HG03280 (cell line): ENCODE data around the gene UBR4.

ENCODE experiments used
- ATAC-seq: cut with Tn5 transposase; IDR thresholded peaks from one replicate; pipeline ENCODE4 v1.9.1; 2021; ENCODE audit warnings: mild to moderate bottlenecking, moderate library complexity; ENCODE audit not compliant: unreplicated experiment

UBR4 gene

DNA sequence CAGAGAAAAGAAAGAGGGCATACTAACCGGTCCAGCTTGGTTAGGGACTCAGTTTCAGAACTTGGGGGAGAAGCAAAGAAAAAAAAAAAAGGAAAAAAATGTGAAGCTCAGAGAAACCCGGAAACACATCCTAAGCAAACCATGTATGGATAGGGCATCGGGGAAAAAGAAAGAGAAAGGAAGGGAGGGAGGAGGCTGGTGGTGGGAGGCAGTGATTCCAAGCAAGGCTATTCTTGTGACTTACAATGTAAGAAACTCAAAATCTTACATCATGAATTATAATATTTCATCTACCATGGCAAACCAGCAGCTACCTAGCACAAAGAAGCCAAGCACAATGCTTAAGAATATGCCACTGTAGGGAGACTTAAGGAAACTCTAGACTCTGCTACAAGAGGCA is 60.3 kb downstream of the UBR4 start:
- ATAC-seq: no peak

DNA sequence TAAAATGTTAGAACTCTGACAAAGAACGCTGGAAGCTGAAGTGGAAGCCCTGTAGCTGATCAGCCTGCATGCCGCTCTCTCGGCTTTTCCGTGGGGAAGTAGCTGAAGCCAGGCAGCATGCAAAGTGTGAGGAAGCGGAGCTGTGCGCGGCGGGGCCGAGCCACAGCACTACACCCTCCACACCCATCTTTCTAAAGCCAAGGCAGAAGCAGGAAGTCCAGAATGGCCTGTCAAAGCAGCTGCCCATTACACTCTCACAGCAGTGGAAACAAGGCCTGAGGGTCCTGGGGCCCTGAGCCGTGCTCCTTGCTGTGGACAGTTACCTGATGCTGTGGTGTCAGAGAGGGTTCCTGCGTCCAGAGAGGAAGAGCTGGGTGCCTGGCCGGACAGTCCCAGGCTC is 69.6 kb downstream of the UBR4 start:
- ATAC-seq: no peak

DNA sequence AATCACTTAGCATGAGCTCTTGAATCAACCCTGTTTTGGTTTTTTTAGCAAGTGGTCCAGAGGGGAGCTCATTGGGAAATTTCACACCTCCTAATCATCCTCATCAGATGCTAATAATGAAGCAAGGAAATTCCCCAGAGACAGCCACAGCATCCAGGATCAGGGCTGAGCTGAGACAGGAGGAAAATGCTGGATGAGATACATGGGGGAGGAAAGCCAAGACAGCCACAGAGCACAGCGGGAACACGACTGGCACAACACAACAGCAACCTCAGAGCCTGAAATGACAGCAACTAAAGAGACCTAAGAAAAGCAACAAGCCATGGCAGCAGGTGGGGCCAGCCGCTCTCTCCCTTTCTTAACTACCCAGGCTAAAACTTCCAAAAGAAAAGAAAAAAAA is 70.4 kb downstream of the UBR4 start:
- ATAC-seq: no peak

DNA sequence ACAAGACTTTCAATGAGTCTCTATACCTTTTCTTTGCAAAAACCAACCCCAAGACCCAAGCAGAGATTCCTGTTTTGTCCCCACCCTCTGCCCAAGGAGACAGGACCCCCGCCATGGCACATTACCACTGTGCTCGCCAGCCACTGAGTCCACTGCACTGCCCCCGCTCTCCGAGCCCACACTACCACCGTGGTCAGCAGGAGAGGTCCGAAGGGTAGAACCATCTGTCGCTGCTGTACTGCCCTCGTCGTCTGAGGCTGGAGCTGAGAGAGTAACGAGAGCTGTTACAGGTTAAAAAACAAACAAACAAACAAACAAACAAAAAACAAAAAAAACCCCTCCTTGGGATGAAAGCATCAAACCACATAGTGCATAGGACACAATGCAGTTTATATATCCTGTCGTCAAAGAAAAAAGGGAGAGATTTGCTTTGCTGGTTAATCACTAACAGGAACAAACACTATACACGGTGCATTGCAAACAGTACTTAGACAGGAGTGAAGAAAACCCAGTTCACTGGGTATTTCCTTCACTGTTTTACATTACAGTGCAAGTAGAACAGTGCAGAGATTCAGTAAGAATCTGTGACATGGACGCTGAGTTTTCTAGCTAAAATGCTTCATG is 71.0 kb downstream of the UBR4 start:
- no peak for ATAC-seq

- ATAC-seq: no peak
Measured at GRCh38 chr1:19138331-19138730, 71.7 kb downstream of the UBR4 start.

GRCh38 chr1:19137158-19137557 is 72.9 kb downstream of the UBR4 start:
- ATAC-seq: no peak

- no peak for ATAC-seq
Measured at GRCh38 chr1:19133360-19133759, 76.7 kb downstream of the UBR4 start.

- ATAC-seq: no peak
Measured at GRCh38 chr1:19130468-19130867, 79.6 kb downstream of the UBR4 start.

- ATAC-seq: no peak
Measured at GRCh38 chr1:19128968-19129514, 81.0 kb downstream of the UBR4 start.

GRCh38 chr1:19124273-19124672 is 85.8 kb downstream of the UBR4 start:
- ATAC-seq: no peak

DNA sequence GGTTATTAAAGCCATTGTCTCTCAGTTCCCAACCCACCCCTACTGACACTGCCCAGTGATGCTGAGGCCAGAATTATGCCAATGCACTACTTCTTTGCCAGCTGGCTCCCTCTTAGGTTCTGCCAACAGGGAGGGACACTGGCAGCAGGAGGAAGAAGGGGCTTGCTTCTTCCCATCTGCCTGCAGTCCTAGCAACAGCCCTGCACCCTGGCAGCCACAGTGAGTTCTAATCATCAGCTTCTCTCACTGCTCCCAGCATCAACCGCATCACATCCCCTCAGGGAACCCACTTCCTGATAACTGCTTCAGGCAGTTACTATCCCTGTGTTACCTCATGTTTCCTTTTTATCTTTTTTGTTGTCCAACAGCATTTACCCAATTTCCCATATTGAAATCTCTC is 86.2 kb downstream of the UBR4 start:
- ATAC-seq: no peak

- no peak for ATAC-seq
Measured at GRCh38 chr1:19122668-19123067, 87.4 kb downstream of the UBR4 start.

DNA sequence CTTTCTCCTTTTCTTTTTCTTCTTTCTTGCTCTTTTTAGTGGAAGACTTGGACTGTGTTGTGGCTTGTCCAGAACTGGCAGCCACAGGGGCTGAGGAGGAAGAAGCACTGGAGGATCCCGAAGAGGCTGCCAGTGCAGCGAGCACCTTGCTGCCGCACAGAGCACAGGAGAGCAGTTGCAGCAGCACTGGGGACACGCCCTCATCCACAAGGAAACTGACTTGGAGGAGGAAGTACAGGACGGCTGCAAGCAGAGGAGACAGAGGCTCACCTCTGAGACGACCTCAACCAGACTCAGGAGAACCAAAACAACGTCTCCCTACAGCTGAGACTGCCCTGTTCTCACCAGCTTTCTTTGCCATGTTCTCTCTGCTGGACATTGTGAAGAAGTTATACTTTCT is 88.9 kb downstream of the UBR4 start:
- no peak for ATAC-seq

- no peak for ATAC-seq
Measured at GRCh38 chr1:19120070-19120469, 90.0 kb downstream of the UBR4 start.

- ATAC-seq: no peak
Measured at GRCh38 chr1:19115082-19115808, 94.8 kb downstream of the UBR4 start.

GRCh38 chr1:19113697-19114092 is 96.4 kb downstream of the UBR4 start:
- ATAC-seq: no peak

DNA sequence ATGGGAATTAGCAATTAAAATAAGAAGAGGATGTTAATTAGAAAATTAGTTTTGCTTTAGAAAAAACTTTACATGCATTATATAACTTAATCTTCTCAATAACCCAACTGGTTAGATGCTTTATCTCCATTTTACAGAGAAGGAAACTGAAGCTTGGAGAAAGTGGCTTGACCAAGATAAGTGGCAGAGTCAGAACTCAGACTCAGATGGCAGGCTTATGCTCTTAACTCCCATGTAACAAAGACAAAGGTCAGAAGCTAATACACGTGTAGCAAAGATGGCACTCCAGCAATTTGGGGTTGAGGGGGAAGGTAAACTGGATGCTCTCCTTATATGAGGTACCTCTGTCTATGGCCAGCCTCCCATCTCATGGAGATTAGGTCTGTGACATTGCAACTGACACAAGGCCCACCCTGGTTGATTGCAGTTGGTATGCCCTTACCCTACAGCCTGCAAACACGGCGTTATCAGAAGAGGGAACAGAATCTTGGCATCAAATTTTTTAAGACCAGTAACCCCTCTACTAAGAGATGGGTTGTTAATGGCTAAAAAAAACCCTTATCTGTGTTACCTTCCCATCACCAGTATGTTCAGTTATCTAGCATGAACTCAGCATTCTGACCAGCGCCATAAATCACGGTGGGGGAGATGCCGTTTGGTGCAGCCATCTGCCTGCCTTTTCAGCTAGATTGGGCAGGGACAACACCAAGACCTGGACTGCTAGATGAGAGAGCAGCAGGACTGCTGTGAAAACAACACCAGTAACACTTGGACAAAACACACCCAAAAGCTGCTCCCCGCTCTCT is 97.0 kb downstream of the UBR4 start:
- no peak for ATAC-seq

DNA sequence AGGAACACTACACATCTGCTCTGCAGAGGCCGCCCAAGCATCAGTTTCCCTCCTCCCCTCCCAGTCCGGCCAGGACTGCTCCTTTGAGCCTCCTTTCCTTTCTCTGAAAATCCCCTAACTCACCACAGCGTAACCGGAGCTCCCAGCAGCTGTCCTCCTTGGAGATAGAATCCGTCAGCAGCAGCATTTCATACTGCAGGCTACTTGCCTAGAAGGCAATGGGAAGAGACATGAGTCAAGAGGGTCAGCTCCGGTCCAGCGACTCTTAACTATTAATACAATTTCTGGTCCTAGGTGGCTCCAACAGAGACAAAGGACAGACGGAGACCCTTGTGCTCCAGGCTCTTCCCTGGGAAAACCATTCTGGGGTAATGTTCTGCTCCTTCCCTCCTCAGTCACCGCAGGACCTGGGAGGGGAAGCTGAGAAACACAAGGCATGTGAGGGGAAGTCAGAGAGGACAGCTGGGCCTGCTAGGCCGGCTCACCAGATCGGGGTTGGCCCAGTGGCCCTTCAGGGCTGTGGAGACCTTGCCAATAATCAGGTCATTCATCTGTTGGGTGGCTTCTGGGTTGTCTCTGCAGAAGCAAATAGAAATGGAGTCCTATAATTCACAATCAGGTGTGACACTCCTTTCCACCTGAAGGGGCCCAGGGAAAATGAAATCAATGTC is 99.7 kb downstream of the UBR4 start:
- ATAC-seq: no peak

- ATAC-seq: no peak
Measured at GRCh38 chr1:19109545-19109944, 100.5 kb downstream of the UBR4 start.

DNA sequence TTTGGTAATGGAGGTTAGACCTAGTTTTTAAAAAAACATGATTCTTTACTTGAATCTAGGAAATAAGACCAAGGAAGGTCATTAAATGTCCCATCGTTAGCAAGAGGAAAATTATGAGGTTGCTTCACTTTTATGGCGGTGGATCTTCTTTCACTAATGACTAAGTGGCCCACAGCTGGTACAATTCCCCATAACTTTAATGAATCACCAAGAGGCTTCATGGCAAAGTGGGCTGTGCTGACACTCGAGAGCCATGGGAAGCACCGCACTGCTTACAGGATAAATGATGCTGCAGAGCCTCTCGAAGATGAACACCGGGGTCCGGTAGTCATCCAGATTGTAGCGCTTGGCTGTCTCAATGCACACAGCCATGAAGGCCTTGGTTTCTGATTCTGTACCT is 108.8 kb downstream of the UBR4 start:
- ATAC-seq: no peak

DNA sequence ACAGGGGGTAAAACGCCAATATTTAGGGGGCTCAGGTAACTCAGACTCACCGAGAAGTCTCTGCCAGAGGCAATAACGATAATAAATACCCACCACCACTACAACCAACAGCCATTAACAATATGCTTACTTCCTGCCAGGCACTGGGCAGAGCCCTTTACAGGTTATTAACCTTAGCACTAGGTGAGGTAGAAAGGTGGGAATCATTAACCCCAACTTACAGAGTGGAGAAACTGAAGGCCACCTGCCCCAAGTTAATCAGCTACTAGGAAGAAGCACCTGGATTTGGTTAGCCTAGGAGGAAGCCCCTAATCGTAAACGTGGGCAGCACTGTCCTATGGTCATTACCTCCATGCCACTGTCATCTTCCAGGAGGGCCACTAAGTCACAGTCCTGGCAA is 110.0 kb downstream of the UBR4 start:
- ATAC-seq: no peak
